Bronchial epithelial cell (primary cell): Measurements from ENCODE around the gene TCF23. TPM values are rescaled to one million over a fixed set of nuclear protein-coding genes. Genes with fewer than 3 reads are reported as not detected.

ENCODE experiments used
- DNase-seq: peaks from one replicate; pipeline ENCODE4 v3.0.0-alpha.2; 2010; ENCODE audit warnings: low read depth
- FAIRE-seq: peaks from 2 replicates; lab custom pipeline; 2011; peaks lifted over from hg19 to GRCh38; lab: Jason Lieb, UNC
- H3K27me3 ChIP-seq: 2 replicates; pipeline ENCODE4 v1.5.1; 2011; ENCODE audit warnings: low read length; ENCODE audit not compliant: control insufficient read depth, insufficient read depth
- H3K36me3 ChIP-seq: 2 replicates; pipeline ENCODE4 v1.5.1; 2011; ENCODE audit warnings: low read length; ENCODE audit not compliant: control insufficient read depth, insufficient read depth
- H3K4me3 ChIP-seq: 2 replicates; pipeline ENCODE4 v1.5.1; 2011; ENCODE audit warnings: mild to moderate bottlenecking, low read depth, low read length, control low read depth
- total RNA-seq: library from RNA; depleted of rRNA; stranded (reverse); fragments of >200 nt; gene quantifications from 2 replicates; pipeline ENCODE4 v1.2.1, GENCODE V29; 2014
- TF ChIP-seq, protein P1 (sequence below): IDR thresholded peaks from 2 replicates; pipeline ENCODE4 v1.5.1; 2011; ENCODE audit warnings: mild to moderate bottlenecking, moderate library complexity, low read length, control low read depth, inconsistent platforms; ENCODE audit not compliant: insufficient read depth, severe bottlenecking

Gene TCF23
- total RNA-seq, 1 donor from 2014 or later: not detected

DNA sequence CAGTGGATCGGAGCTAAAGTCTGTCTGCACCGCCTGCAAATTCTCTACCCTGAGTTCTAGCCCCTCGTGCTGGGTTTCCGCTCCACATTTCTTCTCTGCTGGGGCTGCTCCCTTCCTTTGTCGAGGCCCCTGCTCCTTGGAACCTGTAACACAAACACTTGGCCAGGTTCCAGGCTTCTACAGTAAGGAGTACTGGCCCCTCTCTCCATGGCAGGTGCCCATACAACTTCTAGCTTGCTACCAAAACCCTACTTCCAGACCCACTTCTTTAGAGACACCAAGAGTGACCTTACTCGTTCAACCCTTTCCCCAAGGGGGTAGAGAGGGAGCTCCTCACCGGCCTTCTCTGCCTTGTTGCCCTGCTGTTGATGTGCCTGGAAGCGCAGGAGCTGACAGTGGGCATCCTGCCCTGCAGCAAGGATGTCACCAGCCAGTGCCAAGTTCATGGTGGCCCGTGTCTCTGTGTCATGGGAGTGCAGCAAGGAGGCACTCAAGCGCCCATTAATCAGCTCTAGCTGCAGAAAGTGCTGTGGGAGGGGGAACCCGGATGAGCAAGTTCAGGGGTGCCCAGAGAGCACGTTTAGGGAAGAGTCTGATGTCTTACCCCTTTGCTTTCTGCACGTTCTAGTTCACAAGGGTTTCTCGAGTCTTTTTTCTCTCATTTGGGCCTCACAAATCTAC lies 15.5 kb upstream of the TCF23 start:
- no peak for FAIRE-seq
- TF ChIP-seq, protein P1, sequence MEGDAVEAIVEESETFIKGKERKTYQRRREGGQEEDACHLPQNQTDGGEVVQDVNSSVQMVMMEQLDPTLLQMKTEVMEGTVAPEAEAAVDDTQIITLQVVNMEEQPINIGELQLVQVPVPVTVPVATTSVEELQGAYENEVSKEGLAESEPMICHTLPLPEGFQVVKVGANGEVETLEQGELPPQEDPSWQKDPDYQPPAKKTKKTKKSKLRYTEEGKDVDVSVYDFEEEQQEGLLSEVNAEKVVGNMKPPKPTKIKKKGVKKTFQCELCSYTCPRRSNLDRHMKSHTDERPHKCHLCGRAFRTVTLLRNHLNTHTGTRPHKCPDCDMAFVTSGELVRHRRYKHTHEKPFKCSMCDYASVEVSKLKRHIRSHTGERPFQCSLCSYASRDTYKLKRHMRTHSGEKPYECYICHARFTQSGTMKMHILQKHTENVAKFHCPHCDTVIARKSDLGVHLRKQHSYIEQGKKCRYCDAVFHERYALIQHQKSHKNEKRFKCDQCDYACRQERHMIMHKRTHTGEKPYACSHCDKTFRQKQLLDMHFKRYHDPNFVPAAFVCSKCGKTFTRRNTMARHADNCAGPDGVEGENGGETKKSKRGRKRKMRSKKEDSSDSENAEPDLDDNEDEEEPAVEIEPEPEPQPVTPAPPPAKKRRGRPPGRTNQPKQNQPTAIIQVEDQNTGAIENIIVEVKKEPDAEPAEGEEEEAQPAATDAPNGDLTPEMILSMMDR: no peak
- peaks cover 14% of the 10 kb centered on the region for H3K36me3 ChIP-seq
- H3K4me3 ChIP-seq: peak overlapping the region; percentile 88
- H3K27me3 ChIP-seq: peaks cover 2% of the 10 kb centered on the region
- DNase-seq: no peak

DNA sequence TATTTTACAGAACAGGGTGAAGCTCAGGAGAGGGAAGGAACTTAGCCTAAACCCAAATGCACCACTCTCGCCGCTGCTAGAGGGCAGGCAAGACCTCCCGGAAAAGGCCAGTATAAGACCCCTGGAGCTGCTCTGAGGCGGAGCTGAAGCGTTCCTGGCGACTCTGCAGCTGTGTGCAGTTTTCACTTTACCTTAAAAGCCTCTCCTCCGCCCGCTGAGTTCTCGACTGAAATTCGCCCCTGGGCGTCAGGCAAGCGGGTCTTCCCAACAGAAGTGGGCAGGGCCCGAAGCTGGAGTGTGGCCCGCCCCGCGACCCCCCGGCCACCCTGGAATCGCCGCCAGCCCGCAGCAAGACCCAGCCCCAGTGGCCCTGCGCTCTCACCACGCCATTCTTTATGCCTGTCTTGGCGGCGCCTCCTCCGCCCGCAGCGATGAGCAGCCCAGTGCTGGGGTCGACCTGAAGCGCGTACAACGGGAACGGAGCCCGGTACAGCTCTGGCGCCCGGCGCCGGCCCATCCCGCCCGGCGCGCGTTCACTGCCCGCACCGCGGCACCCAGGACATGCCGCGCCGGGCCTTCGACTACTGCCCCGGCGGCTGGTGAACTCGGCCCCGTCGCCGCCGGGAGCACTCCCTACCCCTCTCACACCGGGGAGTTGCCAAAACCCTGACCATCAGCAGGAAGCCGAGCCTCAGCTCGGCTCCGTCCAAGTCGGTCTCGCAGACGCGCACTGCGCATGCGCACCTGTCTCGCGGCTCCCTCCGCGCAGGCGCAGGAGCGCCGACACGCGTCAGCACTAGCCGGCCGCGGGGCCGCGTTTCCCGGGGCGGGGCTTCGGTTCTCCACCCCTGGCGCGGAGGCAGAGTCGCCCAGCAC lies 14.7 kb upstream of the TCF23 start, which contains the start of gene PREB:
Gene PREB (minus strand): TSS at position 732 of the 876 bp plus-strand sequence. CDS start 215 bp downstream, at position 517.
- peaks cover 2% of the 10 kb centered on the region for H3K27me3 ChIP-seq
- peak; percentile 89 for DNase-seq
- H3K36me3 ChIP-seq: peaks cover 14% of the 10 kb centered on the region
- TF ChIP-seq, protein P1: no peak
- FAIRE-seq: no peak
- peak within 1 kb of the TSS; percentile 88 for H3K4me3 ChIP-seq

DNA sequence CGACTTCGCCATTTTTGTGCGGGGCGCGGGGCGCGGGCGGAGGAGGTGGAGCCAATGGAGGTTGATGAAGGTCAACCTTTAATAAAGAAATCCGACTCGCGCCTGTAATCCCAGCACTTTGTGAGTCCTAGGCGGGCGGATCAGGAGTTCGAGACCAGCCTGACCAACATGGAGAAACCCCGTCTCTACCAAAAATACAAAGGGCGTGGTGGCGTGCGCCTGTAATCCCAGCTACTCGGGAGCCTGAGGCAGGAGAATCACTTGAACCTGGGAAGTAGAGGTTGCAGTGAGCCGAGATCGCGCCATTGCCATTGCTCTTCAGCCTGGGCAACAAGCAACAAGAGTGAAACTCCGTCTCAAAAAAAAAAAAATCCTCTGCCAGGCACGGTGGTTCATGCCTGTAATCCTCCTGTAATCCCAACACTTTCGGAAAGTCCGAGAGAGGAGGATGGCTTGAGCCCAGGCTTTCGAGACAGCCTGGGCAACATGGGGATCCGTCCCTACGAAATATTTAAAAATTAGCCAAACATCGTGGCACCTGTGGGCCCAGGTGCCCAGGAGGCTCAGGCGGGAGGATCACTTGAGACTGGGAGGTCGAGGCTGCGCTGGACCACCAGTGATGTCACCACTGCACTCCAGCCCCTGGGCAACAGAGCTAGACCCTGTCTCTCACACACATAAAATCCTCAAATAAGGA lies 13.9 kb upstream of the TCF23 start:
- no peak for DNase-seq
- FAIRE-seq: no peak
- H3K36me3 ChIP-seq: peaks cover 13% of the 10 kb centered on the region
- TF ChIP-seq, protein P1: no peak
- H3K27me3 ChIP-seq: peaks cover 2% of the 10 kb centered on the region
- H3K4me3 ChIP-seq: peak overlapping the region; percentile 88

DNA sequence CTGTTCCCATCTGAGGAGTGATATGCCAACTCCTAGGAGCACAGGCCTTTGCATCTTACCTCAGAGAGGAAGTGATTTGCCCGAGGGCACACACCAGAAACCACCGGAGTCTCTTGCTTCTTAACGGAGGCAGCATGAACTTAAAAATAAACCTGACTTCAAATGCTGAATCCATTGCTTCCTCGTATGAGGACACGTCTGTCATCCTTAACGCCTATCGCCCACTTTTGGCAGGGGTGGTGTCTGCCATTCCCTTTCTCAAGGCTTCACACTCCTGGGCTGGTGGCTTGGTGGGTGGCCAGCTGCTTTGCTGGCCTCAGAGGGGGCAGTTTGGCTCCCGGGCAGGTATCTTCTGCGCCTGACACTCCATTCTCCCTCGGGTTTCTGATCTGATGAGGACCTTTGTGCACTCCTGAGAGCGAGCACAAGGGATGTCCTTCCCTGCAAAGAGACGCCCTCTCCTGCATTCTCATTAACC lies 13.3 kb upstream of the TCF23 start:
- no peak for FAIRE-seq
- DNase-seq: no peak
- TF ChIP-seq, protein P1: no peak
- peaks cover 2% of the 10 kb centered on the region for H3K27me3 ChIP-seq
- no peak overlapping the region for H3K4me3 ChIP-seq
- peaks cover 13% of the 10 kb centered on the region for H3K36me3 ChIP-seq

DNA sequence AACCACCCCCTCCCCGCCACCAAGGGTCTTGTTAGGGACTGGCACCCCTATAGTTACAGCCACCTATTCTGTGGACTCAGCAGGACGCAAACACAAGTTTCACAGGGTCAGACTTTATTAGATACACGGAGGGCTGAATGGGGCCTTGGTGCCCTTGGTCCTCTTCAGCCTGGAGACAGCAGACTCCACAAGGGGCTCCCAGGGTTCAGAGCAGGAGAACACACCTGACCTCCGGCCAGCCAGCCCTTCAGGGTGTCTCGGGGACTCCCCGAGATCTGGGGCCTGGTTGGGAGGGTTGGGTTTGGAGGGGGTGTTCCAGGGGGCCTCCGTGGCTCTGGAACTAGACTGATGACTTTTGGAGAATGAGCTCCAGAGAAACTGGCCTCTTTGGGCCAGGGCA lies 12.1 kb upstream of the TCF23 start:
- Histone ChIP-seq H3K27me3 (peaks cover 2% of the 10 kb centered on the region), H3K4me3 (no peak overlapping the region), H3K36me3 (peaks cover 6% of the 10 kb centered on the region)
- TF ChIP-seq, protein P1: no peak
- DNase-seq (no peak), FAIRE-seq (no peak)
